ENCODE measurements around the gene CT47B1. TPM values are rescaled to one million over a fixed set of nuclear protein-coding genes. Genes with fewer than 3 reads are reported as not detected.
"Not testable (repeated sequence)": the region's sequence is repeated elsewhere in the genome, so short reads cannot be mapped to it uniquely, and the experiment has no call there.

CT47B1 gene
- not detected for total RNA-seq
- polyA plus RNA-seq, result not detected

DNA sequence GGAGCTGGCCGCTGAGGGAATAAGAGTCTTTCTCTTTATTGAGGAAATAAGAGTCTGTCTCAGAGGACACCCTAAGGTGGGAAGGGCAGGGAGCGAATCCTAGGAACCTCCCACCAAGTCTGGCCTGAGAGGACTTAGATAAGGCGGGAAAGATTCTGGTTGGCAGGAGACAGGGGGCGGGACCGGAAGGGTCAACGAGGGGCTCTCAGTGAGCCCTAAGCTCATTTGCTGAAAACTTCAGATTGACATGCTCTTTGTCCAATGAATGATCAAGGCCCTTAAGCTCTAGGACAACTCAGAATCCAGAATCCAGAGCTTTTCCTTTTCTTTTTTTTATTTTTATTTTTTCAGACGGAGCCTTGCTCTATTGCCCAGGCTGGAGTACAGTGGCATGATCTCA lies at the start of gene CT47B1:
TSS of gene CT47B1 (minus strand) at position 101 of the 400 bp plus-strand sequence. CDS start 196 bp downstream, outside the sequence.
- not testable (repeated sequence) for H3K27ac ChIP-seq (ENCODE audit: low read depth); H3K36me3 ChIP-seq (ENCODE audit: insufficient read depth); DNase-seq (ENCODE audit: extremely low spot score); H3K4me3 ChIP-seq (ENCODE audit: low read depth, low read length); H3K4me1 ChIP-seq (ENCODE audit: insufficient read depth)
- WGBS, result no CpG with 5 or more reads among the region's 7 CpGs

DNA sequence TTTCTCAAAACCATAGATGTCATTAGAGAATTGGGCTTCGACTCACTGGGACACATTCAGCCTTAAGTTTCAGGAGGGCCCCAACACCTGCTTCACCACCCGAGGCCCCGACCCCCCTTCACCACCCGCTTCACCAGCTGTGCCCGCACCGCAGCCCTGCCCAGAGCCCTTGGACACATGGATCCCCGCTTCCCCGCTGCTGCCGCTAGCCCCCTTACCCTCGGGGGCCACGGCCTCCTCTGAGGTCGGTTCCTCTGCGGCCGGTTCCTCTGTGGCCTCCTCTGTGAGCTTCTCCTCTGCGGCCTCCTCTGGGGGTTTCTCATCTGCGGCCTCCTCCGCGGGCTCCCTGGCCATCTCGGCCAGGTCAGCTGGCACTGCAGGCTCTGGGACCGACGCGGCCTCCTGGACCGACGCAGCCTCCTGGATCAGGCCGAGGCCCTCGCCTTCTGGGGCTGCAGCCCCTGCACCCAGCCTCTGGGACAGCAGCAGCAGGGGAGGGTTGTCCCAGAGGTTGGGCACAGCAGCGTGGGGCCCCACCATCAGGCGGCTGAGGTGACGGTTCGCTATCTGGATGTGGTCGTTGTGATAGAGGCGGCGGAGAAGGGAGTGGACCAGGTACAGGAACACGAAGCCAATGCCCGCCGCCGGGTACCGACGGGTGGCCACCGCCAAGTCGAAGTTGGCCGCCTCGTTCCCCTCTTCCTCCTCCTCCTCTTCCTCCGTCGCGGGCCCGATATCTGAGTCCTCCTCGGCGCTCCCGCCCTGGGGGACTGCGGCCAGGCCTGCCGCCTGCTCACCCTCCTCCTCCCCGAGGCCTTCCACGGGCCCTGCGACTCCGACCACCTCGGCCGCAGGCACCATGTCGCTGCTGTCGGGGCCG lies 748 bp downstream of the CT47B1 start:
- DNase-seq (ENCODE audit: extremely low spot score), result no peak
- Histone ChIP-seq H3K36me3 (ENCODE audit: insufficient read depth) (no peaks in the 10 kb centered on the region), H3K4me3 (ENCODE audit: low read depth, low read length) (no peak overlapping the region), H3K4me1 (ENCODE audit: insufficient read depth) (no peaks in the 10 kb centered on the region), H3K27ac (ENCODE audit: low read depth) (no peak overlapping the region)
- 96% methylated on average over 61 of the region's 61 CpGs for WGBS

DNA sequence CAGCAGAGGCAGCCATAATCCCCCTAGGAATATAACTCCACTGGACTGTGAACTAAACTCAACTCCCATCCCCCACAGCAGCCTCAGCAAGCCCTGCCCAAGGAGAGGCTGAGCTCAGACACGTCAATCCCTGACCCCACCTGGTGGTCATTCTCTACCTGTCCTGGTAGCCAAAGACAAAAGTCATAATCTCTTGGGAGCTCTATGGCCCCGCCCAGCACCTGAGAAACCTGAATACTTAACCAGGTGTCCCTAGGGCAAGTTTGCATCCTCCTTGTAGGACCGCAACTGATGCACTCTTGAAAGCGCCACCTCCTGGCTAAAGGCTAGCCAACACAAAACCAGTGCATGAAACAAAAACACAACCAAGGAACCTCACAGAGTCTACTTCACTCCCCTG lies 18.4 kb downstream of the CT47B1 start:
- no peaks in the 10 kb centered on the region for H3K4me1 ChIP-seq (ENCODE audit: insufficient read depth)
- no peak overlapping the region for H3K27ac ChIP-seq (ENCODE audit: low read depth)
- WGBS, result 45% methylated on average over 4 of the region's 4 CpGs
- H3K36me3 ChIP-seq (ENCODE audit: insufficient read depth), result no peaks in the 10 kb centered on the region
- DNase-seq (ENCODE audit: extremely low spot score), result no peak
- H3K4me3 ChIP-seq (ENCODE audit: low read depth, low read length), result no peak overlapping the region

GRCh38 chrX:120840827-120841226 lies 34.8 kb downstream of the CT47B1 start:
- whole genome bisulfite sequencing, result 52% methylated on average over 2 of the region's 2 CpGs
- Histone ChIP-seq H3K4me3 (ENCODE audit: low read depth, low read length) (no peak overlapping the region), H3K4me1 (ENCODE audit: insufficient read depth) (no peaks in the 10 kb centered on the region), H3K27ac (ENCODE audit: low read depth) (no peak overlapping the region), H3K36me3 (ENCODE audit: insufficient read depth) (no peaks in the 10 kb centered on the region)
- no peak for DNase-seq (ENCODE audit: extremely low spot score)

DNA sequence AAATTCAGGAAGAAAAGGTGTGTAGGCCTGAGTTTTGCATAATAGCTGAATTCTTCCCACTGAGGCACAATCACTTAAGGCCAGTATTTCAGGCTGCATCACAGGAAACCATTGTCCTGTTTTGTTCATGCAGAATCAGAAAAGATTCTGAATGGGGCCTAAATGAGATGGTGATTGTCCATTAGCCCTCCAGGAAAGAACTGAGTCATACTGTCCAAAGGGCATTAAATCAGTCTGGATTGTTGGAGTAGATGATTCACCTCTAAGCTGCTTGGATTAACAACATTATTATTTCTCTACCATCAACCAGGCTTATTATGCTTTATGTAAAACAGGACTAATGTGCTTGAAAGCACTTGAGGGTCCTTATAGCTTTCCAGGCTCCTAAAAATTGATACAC lies 36.2 kb downstream of the CT47B1 start:
- no peak overlapping the region for H3K27ac ChIP-seq (ENCODE audit: low read depth)
- no peaks in the 10 kb centered on the region for H3K4me1 ChIP-seq (ENCODE audit: insufficient read depth)
- no peak for DNase-seq (ENCODE audit: extremely low spot score)
- no peaks in the 10 kb centered on the region for H3K36me3 ChIP-seq (ENCODE audit: insufficient read depth)
- no peak overlapping the region for H3K4me3 ChIP-seq (ENCODE audit: low read depth, low read length)

- not testable (repeated sequence) for DNase-seq (ENCODE audit: extremely low spot score); H3K36me3 ChIP-seq (ENCODE audit: insufficient read depth); H3K27ac ChIP-seq (ENCODE audit: low read depth); H3K4me3 ChIP-seq (ENCODE audit: low read depth, low read length); H3K4me1 ChIP-seq (ENCODE audit: insufficient read depth)
- WGBS, result 88% methylated on average over 1 of the region's 1 CpG
Measured at GRCh38 chrX:120827213-120827612, 48.5 kb downstream of the CT47B1 start.

DNA sequence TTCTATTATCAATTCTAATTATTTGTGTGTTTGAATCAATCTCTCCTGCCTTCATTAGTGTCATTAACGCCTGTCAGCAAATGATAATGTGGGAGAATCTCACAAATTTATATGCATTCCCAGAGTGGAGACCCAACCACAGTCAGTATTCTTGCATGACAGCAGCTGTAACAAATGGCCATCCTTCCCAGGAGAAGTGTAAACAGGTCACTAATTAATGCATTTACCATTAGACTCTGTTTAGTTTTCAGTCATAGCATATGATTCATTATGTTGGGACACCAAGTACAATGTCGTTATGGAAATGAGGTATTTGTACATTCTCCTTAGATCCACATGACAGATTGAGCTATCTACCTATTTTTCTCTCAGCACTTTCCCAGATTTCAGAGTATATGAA lies 50.5 kb downstream of the CT47B1 start:
- DNase-seq (ENCODE audit: extremely low spot score), result no peak
- H3K4me3 ChIP-seq (ENCODE audit: low read depth, low read length), result no peak overlapping the region
- no peaks in the 10 kb centered on the region for H3K4me1 ChIP-seq (ENCODE audit: insufficient read depth)
- WGBS, result 65% methylated on average over 2 of the region's 2 CpGs
- no peak overlapping the region for H3K27ac ChIP-seq (ENCODE audit: low read depth)
- no peaks in the 10 kb centered on the region for H3K36me3 ChIP-seq (ENCODE audit: insufficient read depth)

DNA sequence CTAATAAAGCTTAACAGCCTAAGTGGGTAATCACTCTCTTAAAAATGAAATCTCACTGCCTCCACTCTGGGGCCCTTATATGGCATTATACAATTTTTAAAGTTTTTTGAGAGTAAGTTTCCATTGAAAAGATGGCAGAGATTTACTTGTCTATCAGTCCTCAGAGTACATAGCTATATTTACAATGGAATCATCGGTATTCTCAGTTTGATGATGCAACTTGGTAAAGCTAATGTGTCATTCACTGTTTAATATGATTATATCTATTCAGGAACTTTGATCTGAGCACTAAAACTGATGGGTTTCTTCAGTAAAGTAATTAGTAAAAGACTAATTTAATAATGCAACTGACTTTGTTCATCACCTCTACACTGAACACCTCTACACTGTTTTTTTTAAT lies 51.6 kb downstream of the CT47B1 start:
- Histone ChIP-seq H3K4me1 (ENCODE audit: insufficient read depth) (no peaks in the 10 kb centered on the region), H3K27ac (ENCODE audit: low read depth) (no peak overlapping the region), H3K4me3 (ENCODE audit: low read depth, low read length) (no peak overlapping the region), H3K36me3 (ENCODE audit: insufficient read depth) (no peaks in the 10 kb centered on the region)
- no peak for DNase-seq (ENCODE audit: extremely low spot score)
- 50% methylated on average over 1 of the region's 1 CpG for WGBS

- no peaks in the 10 kb centered on the region for H3K36me3 ChIP-seq (ENCODE audit: insufficient read depth)
- no peak for DNase-seq (ENCODE audit: extremely low spot score)
Measured at GRCh38 chrX:120823556-120823955, 52.1 kb downstream of the CT47B1 start.

More at GRCh38 chrX:120823556-120823955, 52.1 kb downstream of the CT47B1 start:
- Histone ChIP-seq H3K4me3 (ENCODE audit: low read depth, low read length) (no peak overlapping the region), H3K27ac (ENCODE audit: low read depth) (no peak overlapping the region), H3K4me1 (ENCODE audit: insufficient read depth) (no peaks in the 10 kb centered on the region)

Small RNAs within 50 kb of the gene (small RNA-seq; reads per million reads assigned to genes)
- not detected for gene AC008162.1

Other genes with a start within 250 kb of the CT47B1 start
- gene C1GALT1C1, start 245.8 kb downstream of the CT47B1 start, total RNA-seq, result 37.1 TPM
- 20.9 TPM for gene C1GALT1C1, start 245.8 kb downstream of the CT47B1 start, polyA plus RNA-seq
- gene CT47A11, start 61.3 kb upstream of the CT47B1 start, total RNA-seq, result not detected
- not detected for gene CT47A11, start 61.3 kb upstream of the CT47B1 start, polyA plus RNA-seq
- gene CT47A10, start 66.2 kb upstream of the CT47B1 start, total RNA-seq, result not detected
- not detected for gene CT47A10, start 66.2 kb upstream of the CT47B1 start, polyA plus RNA-seq
- gene CT47A9, start 71.0 kb upstream of the CT47B1 start, total RNA-seq, result not detected
- not detected for gene CT47A9, start 71.0 kb upstream of the CT47B1 start, polyA plus RNA-seq
- not detected for gene CT47A8, start 75.9 kb upstream of the CT47B1 start, total RNA-seq
- gene CT47A8, start 75.9 kb upstream of the CT47B1 start, polyA plus RNA-seq, result not detected
- not detected for gene CT47A7, start 80.7 kb upstream of the CT47B1 start, total RNA-seq
- not detected for gene CT47A7, start 80.7 kb upstream of the CT47B1 start, polyA plus RNA-seq
- gene CT47A6, start 85.6 kb upstream of the CT47B1 start, total RNA-seq, result not detected
- not detected for gene CT47A6, start 85.6 kb upstream of the CT47B1 start, polyA plus RNA-seq
- not detected for gene CT47A5, start 90.5 kb upstream of the CT47B1 start, total RNA-seq
- gene CT47A5, start 90.5 kb upstream of the CT47B1 start, polyA plus RNA-seq, result not detected
- gene CT47A4, start 95.3 kb upstream of the CT47B1 start, total RNA-seq, result not detected
- gene CT47A4, start 95.3 kb upstream of the CT47B1 start, polyA plus RNA-seq, result not detected
- not detected for gene CT47A3, start 100.2 kb upstream of the CT47B1 start, total RNA-seq
- not detected for gene CT47A3, start 100.2 kb upstream of the CT47B1 start, polyA plus RNA-seq
- gene CT47A2, start 105.1 kb upstream of the CT47B1 start, total RNA-seq, result not detected
- not detected for gene CT47A2, start 105.1 kb upstream of the CT47B1 start, polyA plus RNA-seq
- not detected for gene CT47A1, start 109.9 kb upstream of the CT47B1 start, total RNA-seq
- gene CT47A1, start 109.9 kb upstream of the CT47B1 start, polyA plus RNA-seq, result not detected
- gene GLUD2, start 171.7 kb upstream of the CT47B1 start, total RNA-seq, result 3.3 TPM
- gene GLUD2, start 171.7 kb upstream of the CT47B1 start, polyA plus RNA-seq, result 1.5 TPM

Data from urinary bladder (tissue), 4 donors.